ENCODE measurements around the gene ABHD16A. TPM values are rescaled to one million over a fixed set of nuclear protein-coding genes. Genes with fewer than 3 reads are reported as not detected.
A peak's percentile ranks its signal among the peaks of the same experiment; 100 is the strongest.

The ABHD16A gene
- polyA plus RNA-seq, 1 donor from 2014 or later: 130 TPM

GRCh38 chr6:31686483-31686882, 16.6 kb downstream of the ABHD16A start:
- H3F3A ChIP-seq (ENCODE audit: insufficient read depth, low read length, poor library complexity, severe bottlenecking): no peaks in the 10 kb centered on the region
- no peaks in the 10 kb centered on the region for H3K9me3 ChIP-seq (ENCODE audit: low read length)
- H3K9me2 ChIP-seq (ENCODE audit: insufficient read depth, low read length): no peaks in the 10 kb centered on the region
- H3K27ac ChIP-seq (ENCODE audit: low read length): no peak overlapping the region
- no peaks in the 10 kb centered on the region for H3K79me2 ChIP-seq (replicated peaks; ENCODE audit: insufficient read depth, low read length)
- H2AFZ ChIP-seq (ENCODE audit: low read depth, low read length): no peak overlapping the region
- H3K27me3 ChIP-seq (ENCODE audit: insufficient read depth, low read depth, low read length): no peaks in the 10 kb centered on the region
- no peak overlapping the region for H3K4me2 ChIP-seq (ENCODE audit: low read length)
- no peak overlapping the region for H3K9ac ChIP-seq (ENCODE audit: low read length)
- no peak for TF ChIP-seq TAF1 (IDR thresholded peaks at IDR 0.05; ENCODE audit: low read depth)
- TF ChIP-seq MXI1 (conservative IDR thresholded peaks at IDR 0.05; ENCODE audit: poor library complexity, severe bottlenecking): no peak
- no peak for TF ChIP-seq CTCF (IDR thresholded peaks at IDR 0.05; ENCODE audit: poor library complexity, severe bottlenecking)
- TF ChIP-seq POLR2AphosphoS5 (IDR thresholded peaks at IDR 0.05): no peak
- no peak for TF ChIP-seq REST (IDR thresholded peaks at IDR 0.05; ENCODE audit: borderline replicate concordance)
- no peak for TF ChIP-seq EZH2 (IDR thresholded peaks at IDR 0.05; ENCODE audit: borderline replicate concordance, insufficient read depth, low read length, poor library complexity, severe bottlenecking)
- no peak for TF ChIP-seq EP300 (conservative IDR thresholded peaks at IDR 0.05; ENCODE audit: poor library complexity, severe bottlenecking)
- TF ChIP-seq SMC3 (conservative IDR thresholded peaks at IDR 0.05; ENCODE audit: poor library complexity): no peak
- no peak for TF ChIP-seq RAD21 (conservative IDR thresholded peaks at IDR 0.05)
- H3K36me3 ChIP-seq (ENCODE audit: insufficient read depth, low read length): peaks cover 4% of the 10 kb centered on the region
- no peaks in the 10 kb centered on the region for H4K20me1 ChIP-seq (ENCODE audit: insufficient read depth)
- no peak overlapping the region for H3K4me3 ChIP-seq (ENCODE audit: low read length)

- Histone ChIP-seq H3K27me3 (ENCODE audit: insufficient read depth, low read depth, low read length) (no peaks in the 10 kb centered on the region), H3K9me2 (ENCODE audit: insufficient read depth, low read length) (no peaks in the 10 kb centered on the region), H3K79me2 (replicated peaks; ENCODE audit: insufficient read depth, low read length) (no peaks in the 10 kb centered on the region), H3K9me3 (ENCODE audit: low read length) (no peaks in the 10 kb centered on the region), H3K9ac (ENCODE audit: low read length) (peak overlapping the region; percentile 46), H3K4me2 (ENCODE audit: low read length) (no peak overlapping the region), H3F3A (ENCODE audit: insufficient read depth, low read length, poor library complexity, severe bottlenecking) (no peaks in the 10 kb centered on the region), H3K4me3 (ENCODE audit: low read length) (peak overlapping the region; percentile 34), H2AFZ (ENCODE audit: low read depth, low read length) (no peak overlapping the region), H3K36me3 (ENCODE audit: insufficient read depth, low read length) (peaks cover 4% of the 10 kb centered on the region), H3K27ac (ENCODE audit: low read length) (peak overlapping the region; percentile 53), H4K20me1 (ENCODE audit: insufficient read depth) (no peaks in the 10 kb centered on the region)
- TF ChIP-seq TAF1 (IDR thresholded peaks at IDR 0.05; ENCODE audit: low read depth): no peak
These were observed 19.5 kb downstream of the ABHD16A start for GRCh38 chr6:31683591-31683990.

Measured in neural cell (in vitro differentiated cells).